ENCODE measurements around the gene EPHA3.

- TF ChIP-seq POLR2A (IDR thresholded peaks at IDR 0.05): no peak
- TF ChIP-seq CTCF (IDR thresholded peaks at IDR 0.05): no peak
- no peak for TF ChIP-seq EP300 (IDR thresholded peaks at IDR 0.05)
- no peak for TF ChIP-seq POLR2AphosphoS5 (IDR thresholded peaks at IDR 0.05)
These were observed 255.1 kb downstream of the EPHA3 start for GRCh38 chr3:89362496-89362895.

All from stomach (tissue), 4 donors.